Activated gamma-delta T cell treated with anti-CD3 and anti-CD28 coated beads, Interleukin-2, amount 50 U/mL, for 16 hours (primary cell): ENCODE measurements around the gene TBC1D12.
"Not testable (repeated sequence)": the region's sequence is repeated elsewhere in the genome, so short reads cannot be mapped to it uniquely, and the experiment has no call there.

Experiments
- DNase-seq: peaks from one replicate; pipeline ENCODE4 v3.0.0-alpha.2; 2020; ENCODE audit warnings: low read depth

Gene TBC1D12

GRCh38 chr10:94546049-94546900 is 143.9 kb downstream of the TBC1D12 start:
- DNase-seq: no peak

GRCh38 chr10:94546901-94547185 is 144.5 kb downstream of the TBC1D12 start:
- DNase-seq: no peak

- DNase-seq: no peak
These were observed 146.9 kb downstream of the TBC1D12 start for GRCh38 chr10:94549221-94549620.

GRCh38 chr10:94567714-94568307 is 165.5 kb downstream of the TBC1D12 start:
- not testable (repeated sequence) for DNase-seq

- no peak for DNase-seq
These were observed 168.7 kb downstream of the TBC1D12 start for GRCh38 chr10:94571081-94571480.

GRCh38 chr10:94571528-94571927 is 169.2 kb downstream of the TBC1D12 start:
- no peak for DNase-seq

GRCh38 chr10:94578790-94579189 is 176.4 kb downstream of the TBC1D12 start:
- DNase-seq: no peak

GRCh38 chr10:94583124-94583523 is 180.8 kb downstream of the TBC1D12 start:
- DNase-seq: no peak
